ENCODE measurements around the gene OCIAD1.

DNA sequence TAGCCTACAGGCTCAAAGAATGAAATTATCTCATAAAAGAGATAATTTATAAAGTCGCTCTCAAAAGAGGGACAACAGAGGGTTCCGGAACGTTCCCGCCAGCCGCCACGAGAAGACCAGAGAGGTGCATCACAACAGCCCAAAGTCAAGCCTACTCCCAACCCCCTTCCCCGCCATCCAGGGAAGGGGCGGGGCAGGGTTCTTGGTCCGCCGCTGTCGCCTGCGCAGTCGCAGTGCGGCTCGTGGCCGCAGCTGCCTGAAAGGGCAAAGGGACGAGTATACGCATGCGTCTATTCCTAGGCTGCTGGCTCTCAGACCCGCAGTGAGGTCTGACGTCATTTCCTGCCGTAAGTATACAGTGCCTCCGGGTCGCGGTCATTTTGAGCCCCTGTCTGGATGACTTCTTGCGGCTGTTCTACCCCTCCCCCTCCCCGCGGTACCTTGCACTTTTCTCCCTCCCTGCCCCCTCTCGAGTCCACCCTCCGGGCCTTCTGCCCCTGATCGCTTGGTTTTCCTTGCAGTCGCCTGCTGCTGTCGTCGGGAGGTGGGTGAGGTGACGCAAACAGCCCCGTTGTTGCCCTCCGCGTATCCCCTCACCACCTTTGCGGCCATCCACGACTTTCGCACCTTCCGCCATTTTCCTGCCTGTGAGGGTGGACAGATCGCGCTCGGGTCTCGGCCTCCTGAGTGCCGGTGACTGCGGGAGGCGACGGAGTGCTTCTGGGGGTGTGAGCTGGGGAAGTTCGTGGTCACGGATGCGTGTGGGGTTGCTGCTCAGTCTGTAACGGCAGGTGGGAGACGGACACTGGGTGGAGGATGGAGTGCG is at the start of gene OCIAD1:
- TF ChIP-seq HSF1 (IDR thresholded peaks at IDR 0.05; ENCODE audit: low read depth, low read length) = no peak
- no peak for TF ChIP-seq EZH2 (IDR thresholded peaks at IDR 0.05; ENCODE audit: borderline replicate concordance, control insufficient read depth, low read depth, low read length)
- TF ChIP-seq SIX5 (IDR thresholded peaks at IDR 0.05; ENCODE audit: low read depth, low read length, severe bottlenecking) = peak; percentile 42
- peak; percentile 27 to 60; a peak in 2 of 4 replicates for TF ChIP-seq BHLHE40 (IDR thresholded peaks at IDR 0.05; ENCODE audit: borderline replicate concordance in 1 of 2, low read depth in 2 of 2, low read length in 1 of 2)
- TF ChIP-seq PKNOX1 (IDR thresholded peaks at IDR 0.05) = peak; percentile 85
- TF ChIP-seq CEBPZ (IDR thresholded peaks at IDR 0.05; ENCODE audit: low read depth, low read length) = no peak

Data from GM12878 (cell line).